ENCODE measurements around the gene ZCCHC14. TPM values are rescaled to one million over a fixed set of nuclear protein-coding genes. Genes with fewer than 3 reads are reported as not detected.

The ZCCHC14 gene
- total and polyA plus RNA-seq, 2 of the 13 experiments (the other 11 are each of a cell fraction or from before 2014, with no cell fraction given): 12.4 to 12.5 TPM

DNA sequence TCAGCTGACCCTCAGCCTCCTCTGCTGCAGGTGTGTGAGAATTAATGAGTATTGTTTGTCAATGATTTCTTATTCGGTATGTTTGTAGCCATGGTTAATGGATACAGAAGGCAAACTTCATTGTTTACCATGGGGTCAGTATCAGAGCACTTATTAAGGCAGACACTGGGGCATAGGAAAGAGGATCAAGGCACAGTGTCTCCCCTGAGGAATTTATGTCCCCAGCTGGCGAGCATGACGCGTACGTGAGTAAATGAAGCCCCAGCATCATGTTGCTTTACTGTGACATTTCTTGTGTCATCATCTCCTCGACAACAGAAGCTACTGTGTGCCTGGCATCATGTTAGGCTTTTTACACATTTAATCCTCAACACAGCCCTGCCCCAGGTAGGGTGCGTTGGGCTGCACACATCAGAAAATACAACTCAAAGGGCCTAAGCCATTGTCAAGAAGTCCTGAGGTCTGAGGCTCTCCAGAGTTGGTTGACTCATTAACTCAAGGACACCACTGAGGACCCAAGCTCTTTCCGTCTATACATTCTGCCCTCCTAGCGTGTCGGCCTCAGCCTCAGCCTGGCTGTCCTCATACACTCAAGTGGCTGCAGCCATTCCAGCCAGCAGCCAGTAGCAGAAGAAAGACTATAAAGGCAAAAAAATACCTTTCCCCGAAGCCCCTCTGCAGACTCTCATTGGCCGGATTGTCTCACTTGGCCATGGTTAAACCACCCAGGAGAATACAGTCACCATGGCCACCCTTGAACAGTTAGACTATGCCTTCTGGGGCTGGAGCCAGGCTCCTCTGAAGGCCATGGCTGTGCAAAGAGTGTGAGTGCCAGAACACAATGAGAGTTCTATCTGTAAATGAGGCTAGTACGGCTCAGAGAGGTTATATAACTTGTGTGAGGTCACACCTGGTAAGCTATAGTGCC is 13.9 kb upstream of the ZCCHC14 start (continued):
- TF ChIP-seq ZNF567 (CRISPR knock-in tag; IDR thresholded peaks at IDR 0.05; ENCODE audit: borderline replicate concordance) (peak; percentile 76; the same call in 1 of the 2 replicates), ZFP1 (CRISPR knock-in tag; IDR thresholded peaks at IDR 0.05) (no peak), ZNF562 (CRISPR knock-in tag; IDR thresholded peaks at IDR 0.05; ENCODE audit: borderline replicate concordance) (no peak), ZSCAN31 (CRISPR knock-in tag; IDR thresholded peaks at IDR 0.05; ENCODE audit: low read depth) (0 out of 2 replicates have a peak, but pooled peaks have one; percentile 69), THAP11 (CRISPR knock-in tag; IDR thresholded peaks at IDR 0.05) (no peak), SNAI1 (CRISPR knock-in tag; IDR thresholded peaks at IDR 0.05; ENCODE audit: borderline replicate concordance) (no peak), HNRNPH1 (optimal IDR thresholded peaks at IDR 0.05; ENCODE audit: low read depth, low read length) (no peak), IRF2 (CRISPR knock-in tag; IDR thresholded peaks at IDR 0.05) (peak; percentile 48; the same call in 1 of the 2 replicates), KAT8 (CRISPR knock-in tag; IDR thresholded peaks at IDR 0.05) (peak; percentile 42; the same call in 1 of the 2 replicates), ZNF205 (CRISPR knock-in tag; IDR thresholded peaks at IDR 0.05) (no peak)
- TF ChIP-seq, protein P1, sequence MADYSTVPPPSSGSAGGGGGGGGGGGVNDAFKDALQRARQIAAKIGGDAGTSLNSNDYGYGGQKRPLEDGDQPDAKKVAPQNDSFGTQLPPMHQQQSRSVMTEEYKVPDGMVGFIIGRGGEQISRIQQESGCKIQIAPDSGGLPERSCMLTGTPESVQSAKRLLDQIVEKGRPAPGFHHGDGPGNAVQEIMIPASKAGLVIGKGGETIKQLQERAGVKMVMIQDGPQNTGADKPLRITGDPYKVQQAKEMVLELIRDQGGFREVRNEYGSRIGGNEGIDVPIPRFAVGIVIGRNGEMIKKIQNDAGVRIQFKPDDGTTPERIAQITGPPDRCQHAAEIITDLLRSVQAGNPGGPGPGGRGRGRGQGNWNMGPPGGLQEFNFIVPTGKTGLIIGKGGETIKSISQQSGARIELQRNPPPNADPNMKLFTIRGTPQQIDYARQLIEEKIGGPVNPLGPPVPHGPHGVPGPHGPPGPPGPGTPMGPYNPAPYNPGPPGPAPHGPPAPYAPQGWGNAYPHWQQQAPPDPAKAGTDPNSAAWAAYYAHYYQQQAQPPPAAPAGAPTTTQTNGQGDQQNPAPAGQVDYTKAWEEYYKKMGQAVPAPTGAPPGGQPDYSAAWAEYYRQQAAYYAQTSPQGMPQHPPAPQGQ (CRISPR knock-in tag; IDR thresholded peaks at IDR 0.05; ENCODE audit: borderline replicate concordance): peak; percentile 23; the same call in 1 of the 2 replicates
- TF ChIP-seq, protein P2, sequence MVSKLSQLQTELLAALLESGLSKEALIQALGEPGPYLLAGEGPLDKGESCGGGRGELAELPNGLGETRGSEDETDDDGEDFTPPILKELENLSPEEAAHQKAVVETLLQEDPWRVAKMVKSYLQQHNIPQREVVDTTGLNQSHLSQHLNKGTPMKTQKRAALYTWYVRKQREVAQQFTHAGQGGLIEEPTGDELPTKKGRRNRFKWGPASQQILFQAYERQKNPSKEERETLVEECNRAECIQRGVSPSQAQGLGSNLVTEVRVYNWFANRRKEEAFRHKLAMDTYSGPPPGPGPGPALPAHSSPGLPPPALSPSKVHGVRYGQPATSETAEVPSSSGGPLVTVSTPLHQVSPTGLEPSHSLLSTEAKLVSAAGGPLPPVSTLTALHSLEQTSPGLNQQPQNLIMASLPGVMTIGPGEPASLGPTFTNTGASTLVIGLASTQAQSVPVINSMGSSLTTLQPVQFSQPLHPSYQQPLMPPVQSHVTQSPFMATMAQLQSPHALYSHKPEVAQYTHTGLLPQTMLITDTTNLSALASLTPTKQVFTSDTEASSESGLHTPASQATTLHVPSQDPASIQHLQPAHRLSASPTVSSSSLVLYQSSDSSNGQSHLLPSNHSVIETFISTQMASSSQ (IDR thresholded peaks at IDR 0.05; ENCODE audit: low read depth): peak; percentile 76
- TF ChIP-seq, protein P2 (CRISPR knock-in tag; IDR thresholded peaks at IDR 0.05; ENCODE audit: borderline replicate concordance): no peak
- TF ChIP-seq, protein P3, sequence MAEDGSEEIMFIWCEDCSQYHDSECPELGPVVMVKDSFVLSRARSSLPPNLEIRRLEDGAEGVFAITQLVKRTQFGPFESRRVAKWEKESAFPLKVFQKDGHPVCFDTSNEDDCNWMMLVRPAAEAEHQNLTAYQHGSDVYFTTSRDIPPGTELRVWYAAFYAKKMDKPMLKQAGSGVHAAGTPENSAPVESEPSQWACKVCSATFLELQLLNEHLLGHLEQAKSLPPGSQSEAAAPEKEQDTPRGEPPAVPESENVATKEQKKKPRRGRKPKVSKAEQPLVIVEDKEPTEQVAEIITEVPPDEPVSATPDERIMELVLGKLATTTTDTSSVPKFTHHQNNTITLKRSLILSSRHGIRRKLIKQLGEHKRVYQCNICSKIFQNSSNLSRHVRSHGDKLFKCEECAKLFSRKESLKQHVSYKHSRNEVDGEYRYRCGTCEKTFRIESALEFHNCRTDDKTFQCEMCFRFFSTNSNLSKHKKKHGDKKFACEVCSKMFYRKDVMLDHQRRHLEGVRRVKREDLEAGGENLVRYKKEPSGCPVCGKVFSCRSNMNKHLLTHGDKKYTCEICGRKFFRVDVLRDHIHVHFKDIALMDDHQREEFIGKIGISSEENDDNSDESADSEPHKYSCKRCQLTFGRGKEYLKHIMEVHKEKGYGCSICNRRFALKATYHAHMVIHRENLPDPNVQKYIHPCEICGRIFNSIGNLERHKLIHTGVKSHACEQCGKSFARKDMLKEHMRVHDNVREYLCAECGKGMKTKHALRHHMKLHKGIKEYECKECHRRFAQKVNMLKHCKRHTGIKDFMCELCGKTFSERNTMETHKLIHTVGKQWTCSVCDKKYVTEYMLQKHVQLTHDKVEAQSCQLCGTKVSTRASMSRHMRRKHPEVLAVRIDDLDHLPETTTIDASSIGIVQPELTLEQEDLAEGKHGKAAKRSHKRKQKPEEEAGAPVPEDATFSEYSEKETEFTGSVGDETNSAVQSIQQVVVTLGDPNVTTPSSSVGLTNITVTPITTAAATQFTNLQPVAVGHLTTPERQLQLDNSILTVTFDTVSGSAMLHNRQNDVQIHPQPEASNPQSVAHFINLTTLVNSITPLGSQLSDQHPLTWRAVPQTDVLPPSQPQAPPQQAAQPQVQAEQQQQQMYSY (CRISPR knock-in tag; IDR thresholded peaks at IDR 0.05): 0 out of 2 replicates have a peak, but pooled peaks have one; percentile 53

Measured in HepG2 (cell line).